ENCODE results near the gene TIMM50. TPM values are rescaled to one million over a fixed set of nuclear protein-coding genes. Genes with fewer than 3 reads are reported as not detected.

TIMM50 gene
- total RNA-seq, 1 donor from 2014 or later, result 39.9 TPM

DNA sequence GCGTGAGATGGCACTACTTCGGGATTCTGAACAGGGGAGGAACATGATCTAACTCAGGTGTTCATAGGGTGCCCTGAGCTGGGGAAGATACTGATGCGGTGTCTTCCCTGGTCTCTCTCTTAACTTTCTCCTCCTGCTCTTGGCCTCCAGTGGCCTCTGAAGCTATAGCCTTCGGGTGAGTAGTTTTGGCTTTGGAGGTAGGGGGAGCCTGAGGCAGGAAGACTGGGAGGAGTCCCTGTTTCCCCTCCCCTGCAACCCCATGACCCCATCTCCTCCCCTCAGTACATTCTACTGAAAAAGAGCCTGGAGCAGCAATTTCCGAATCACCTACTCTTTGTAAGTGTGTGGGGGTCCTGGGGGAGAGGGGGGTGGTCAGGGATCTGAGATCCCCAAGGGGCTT, 37.8 kb downstream of the TIMM50 start:
- Mint-ChIP-seq H3K4me1 (peaks cover 21% of the 10 kb centered on the region), H3K27me3 (ENCODE audit: insufficient read depth, low read depth) (peaks cover 43% of the 10 kb centered on the region), H3K27ac (no peak overlapping the region), H3K9me3 (peaks cover 3% of the 10 kb centered on the region), H3K36me3 (no peaks in the 10 kb centered on the region), H3K4me3 (no peak overlapping the region)
- TF ChIP-seq EZH2 (IDR thresholded peaks at IDR 0.05), result no peak
- TF ChIP-seq EZH2phosphoT487 (IDR thresholded peaks at IDR 0.05), result no peak
- TF ChIP-seq, protein P1, sequence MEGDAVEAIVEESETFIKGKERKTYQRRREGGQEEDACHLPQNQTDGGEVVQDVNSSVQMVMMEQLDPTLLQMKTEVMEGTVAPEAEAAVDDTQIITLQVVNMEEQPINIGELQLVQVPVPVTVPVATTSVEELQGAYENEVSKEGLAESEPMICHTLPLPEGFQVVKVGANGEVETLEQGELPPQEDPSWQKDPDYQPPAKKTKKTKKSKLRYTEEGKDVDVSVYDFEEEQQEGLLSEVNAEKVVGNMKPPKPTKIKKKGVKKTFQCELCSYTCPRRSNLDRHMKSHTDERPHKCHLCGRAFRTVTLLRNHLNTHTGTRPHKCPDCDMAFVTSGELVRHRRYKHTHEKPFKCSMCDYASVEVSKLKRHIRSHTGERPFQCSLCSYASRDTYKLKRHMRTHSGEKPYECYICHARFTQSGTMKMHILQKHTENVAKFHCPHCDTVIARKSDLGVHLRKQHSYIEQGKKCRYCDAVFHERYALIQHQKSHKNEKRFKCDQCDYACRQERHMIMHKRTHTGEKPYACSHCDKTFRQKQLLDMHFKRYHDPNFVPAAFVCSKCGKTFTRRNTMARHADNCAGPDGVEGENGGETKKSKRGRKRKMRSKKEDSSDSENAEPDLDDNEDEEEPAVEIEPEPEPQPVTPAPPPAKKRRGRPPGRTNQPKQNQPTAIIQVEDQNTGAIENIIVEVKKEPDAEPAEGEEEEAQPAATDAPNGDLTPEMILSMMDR (IDR thresholded peaks at IDR 0.05), result no peak
- no peak overlapping the region for H3K9ac ChIP-seq
- H3K36me3 ChIP-seq, result no peaks in the 10 kb centered on the region
- H3K79me2 ChIP-seq (ENCODE audit: low read depth), result peaks cover 14% of the 10 kb centered on the region
- peaks cover 31% of the 10 kb centered on the region for H3F3A ChIP-seq (ENCODE audit: low read depth)
- DNase-seq (ENCODE audit: low spot score), result no peak
- H3K4me2 ChIP-seq, result peak overlapping the region; percentile 3
- H2AFZ ChIP-seq (replicated peaks), result no peak overlapping the region
- no peak overlapping the region for H3K4me3 ChIP-seq
- H3K4me1 ChIP-seq, result peaks cover 4% of the 10 kb centered on the region
- peaks cover 4% of the 10 kb centered on the region for H4K20me1 ChIP-seq (ENCODE audit: low read depth)
- H3K27me3 ChIP-seq, result peaks cover 34% of the 10 kb centered on the region
- no peaks in the 10 kb centered on the region for H3K9me3 ChIP-seq (ENCODE audit: low read depth)
- peak overlapping the region; percentile 53 for H3K27ac ChIP-seq

DNA sequence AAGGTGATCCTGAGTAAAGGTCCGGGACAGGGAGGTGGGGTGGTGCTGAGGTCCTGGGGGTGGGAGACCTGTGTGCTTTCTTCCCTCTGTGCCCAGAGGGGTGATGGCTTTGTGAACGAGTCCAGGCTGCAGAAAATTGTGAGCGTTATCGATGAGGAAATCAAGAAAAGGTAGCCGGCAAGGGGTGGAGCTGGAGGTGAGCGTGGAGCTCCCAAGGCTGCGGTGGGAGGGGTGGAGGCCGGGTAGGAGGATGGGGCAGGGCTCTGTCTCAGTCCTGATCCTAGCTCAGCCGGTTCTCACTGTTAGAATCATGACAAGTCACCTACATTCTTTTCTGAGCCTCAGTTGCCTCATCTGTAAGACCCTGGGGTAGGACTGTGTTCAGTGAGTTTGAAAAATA, 38.3 kb downstream of the TIMM50 start:
- peak overlapping the region; percentile 3 for H3K4me2 ChIP-seq
- H4K20me1 ChIP-seq (ENCODE audit: low read depth), result peaks cover 4% of the 10 kb centered on the region
- H3K9me3 ChIP-seq (ENCODE audit: low read depth), result no peaks in the 10 kb centered on the region
- peaks cover 38% of the 10 kb centered on the region for H3K27me3 Mint-ChIP-seq (ENCODE audit: insufficient read depth, low read depth)
- DNase-seq (ENCODE audit: low spot score), result no peak
- no peak overlapping the region for H3K4me3 ChIP-seq
- H3K36me3 ChIP-seq, result no peaks in the 10 kb centered on the region
- H3K4me3 Mint-ChIP-seq, result no peak overlapping the region
- peaks cover 27% of the 10 kb centered on the region for H3F3A ChIP-seq (ENCODE audit: low read depth)
- H3K9me3 Mint-ChIP-seq, result peaks cover 3% of the 10 kb centered on the region
- H3K4me1 Mint-ChIP-seq, result peaks cover 21% of the 10 kb centered on the region
- peaks cover 29% of the 10 kb centered on the region for H3K27me3 ChIP-seq
- no peak overlapping the region for H2AFZ ChIP-seq (replicated peaks)
- H3K9ac ChIP-seq, result no peak overlapping the region
- peaks cover 14% of the 10 kb centered on the region for H3K79me2 ChIP-seq (ENCODE audit: low read depth)
- TF ChIP-seq EZH2 (IDR thresholded peaks at IDR 0.05), result no peak
- TF ChIP-seq, protein P1 (IDR thresholded peaks at IDR 0.05), result no peak
- TF ChIP-seq EZH2phosphoT487 (IDR thresholded peaks at IDR 0.05), result no peak
- no peaks in the 10 kb centered on the region for H3K36me3 Mint-ChIP-seq
- H3K27ac ChIP-seq, result no peak overlapping the region
- no peak overlapping the region for H3K27ac Mint-ChIP-seq
- H3K4me1 ChIP-seq, result peaks cover 4% of the 10 kb centered on the region

- no peak overlapping the region for H3K9ac ChIP-seq
- H3K4me2 ChIP-seq, result no peak overlapping the region
- H3K27me3 Mint-ChIP-seq (ENCODE audit: insufficient read depth, low read depth), result peaks cover 23% of the 10 kb centered on the region
- no peak for DNase-seq (ENCODE audit: low spot score)
- no peaks in the 10 kb centered on the region for H3K36me3 ChIP-seq
- H3K79me2 ChIP-seq (ENCODE audit: low read depth), result peaks cover 14% of the 10 kb centered on the region
- H3K36me3 Mint-ChIP-seq, result peaks cover 3% of the 10 kb centered on the region
- peaks cover 13% of the 10 kb centered on the region for H3F3A ChIP-seq (ENCODE audit: low read depth)
- peaks cover 17% of the 10 kb centered on the region for H3K4me1 Mint-ChIP-seq
- no peaks in the 10 kb centered on the region for H3K4me1 ChIP-seq
- peaks cover 11% of the 10 kb centered on the region for H3K27me3 ChIP-seq
- no peak overlapping the region for H3K27ac ChIP-seq
- TF ChIP-seq EZH2 (IDR thresholded peaks at IDR 0.05) (no peak), EZH2phosphoT487 (IDR thresholded peaks at IDR 0.05) (no peak)
- TF ChIP-seq, protein P1 (IDR thresholded peaks at IDR 0.05), result no peak
- H3K9me3 Mint-ChIP-seq, result peaks cover 3% of the 10 kb centered on the region
- H3K4me3 Mint-ChIP-seq, result no peak overlapping the region
- no peak overlapping the region for H3K4me3 ChIP-seq
- H3K9me3 ChIP-seq (ENCODE audit: low read depth), result no peaks in the 10 kb centered on the region
- peaks cover 4% of the 10 kb centered on the region for H4K20me1 ChIP-seq (ENCODE audit: low read depth)
- no peak overlapping the region for H2AFZ ChIP-seq (replicated peaks)
- H3K27ac Mint-ChIP-seq, result no peak overlapping the region
Observed at GRCh38 chr19:39520541-39521484, 40.2 kb downstream of the TIMM50 start.

Measured in neural progenitor cell (in vitro differentiated cells).